GM12864 (cell line): ENCODE measurements around the gene APOL3.
"Not testable (repeated sequence)": the region's sequence is repeated elsewhere in the genome, so short reads cannot be mapped to it uniquely, and the experiment has no call there.

Source experiments
- DNase-seq: peaks from one replicate; pipeline ENCODE4 v3.0.0-alpha.2; 2011; ENCODE audit warnings: low read depth
- H3K4me3 ChIP-seq: 2 replicates; pipeline ENCODE4 v1.5.1; 2011; ENCODE audit warnings: mild to moderate bottlenecking, low read depth, low read length, control low read depth
- TF ChIP-seq, protein P1 (sequence below): IDR thresholded peaks from 2 replicates; pipeline ENCODE4 v1.5.1; 2011; ENCODE audit warnings: low read depth, mild to moderate bottlenecking, moderate library complexity, low read length, control low read depth, inconsistent platforms; ENCODE audit errors: missing control alignments

APOL3 gene

GRCh38 chr22:36107436-36107835, 53.1 kb downstream of the APOL3 start:
- no peak for DNase-seq
- TF ChIP-seq, protein P1, sequence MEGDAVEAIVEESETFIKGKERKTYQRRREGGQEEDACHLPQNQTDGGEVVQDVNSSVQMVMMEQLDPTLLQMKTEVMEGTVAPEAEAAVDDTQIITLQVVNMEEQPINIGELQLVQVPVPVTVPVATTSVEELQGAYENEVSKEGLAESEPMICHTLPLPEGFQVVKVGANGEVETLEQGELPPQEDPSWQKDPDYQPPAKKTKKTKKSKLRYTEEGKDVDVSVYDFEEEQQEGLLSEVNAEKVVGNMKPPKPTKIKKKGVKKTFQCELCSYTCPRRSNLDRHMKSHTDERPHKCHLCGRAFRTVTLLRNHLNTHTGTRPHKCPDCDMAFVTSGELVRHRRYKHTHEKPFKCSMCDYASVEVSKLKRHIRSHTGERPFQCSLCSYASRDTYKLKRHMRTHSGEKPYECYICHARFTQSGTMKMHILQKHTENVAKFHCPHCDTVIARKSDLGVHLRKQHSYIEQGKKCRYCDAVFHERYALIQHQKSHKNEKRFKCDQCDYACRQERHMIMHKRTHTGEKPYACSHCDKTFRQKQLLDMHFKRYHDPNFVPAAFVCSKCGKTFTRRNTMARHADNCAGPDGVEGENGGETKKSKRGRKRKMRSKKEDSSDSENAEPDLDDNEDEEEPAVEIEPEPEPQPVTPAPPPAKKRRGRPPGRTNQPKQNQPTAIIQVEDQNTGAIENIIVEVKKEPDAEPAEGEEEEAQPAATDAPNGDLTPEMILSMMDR: no peak
- H3K4me3 ChIP-seq: no peak overlapping the region

- TF ChIP-seq, protein P1: no peak
- no peak overlapping the region for H3K4me3 ChIP-seq
- no peak for DNase-seq
Measured at GRCh38 chr22:36106910-36107309, 53.6 kb downstream of the APOL3 start.

DNA sequence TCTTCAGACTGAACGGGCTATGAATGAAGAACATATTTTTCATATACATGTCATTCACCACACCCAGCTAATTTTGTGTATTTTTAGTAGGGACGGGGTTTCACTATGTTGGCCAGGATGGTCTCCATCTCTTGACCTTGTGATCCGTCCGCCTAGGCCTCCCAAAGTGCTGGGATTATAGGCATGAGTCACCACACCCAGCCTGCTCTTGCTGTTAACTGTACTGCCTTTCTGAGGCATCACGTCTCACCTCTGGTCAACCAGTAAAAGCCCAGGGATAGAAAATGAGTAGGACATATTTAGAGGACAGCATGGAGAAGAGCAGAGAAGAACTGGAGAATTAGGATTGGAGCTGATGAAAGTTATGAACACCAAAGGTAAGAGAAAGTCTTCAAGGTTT, 55.6 kb downstream of the APOL3 start:
- no peak overlapping the region for H3K4me3 ChIP-seq
- DNase-seq: no peak
- TF ChIP-seq, protein P1: no peak

GRCh38 chr22:36104435-36104834, 56.1 kb downstream of the APOL3 start:
- no peak for DNase-seq
- no peak overlapping the region for H3K4me3 ChIP-seq
- TF ChIP-seq, protein P1: peak; percentile 31

DNA sequence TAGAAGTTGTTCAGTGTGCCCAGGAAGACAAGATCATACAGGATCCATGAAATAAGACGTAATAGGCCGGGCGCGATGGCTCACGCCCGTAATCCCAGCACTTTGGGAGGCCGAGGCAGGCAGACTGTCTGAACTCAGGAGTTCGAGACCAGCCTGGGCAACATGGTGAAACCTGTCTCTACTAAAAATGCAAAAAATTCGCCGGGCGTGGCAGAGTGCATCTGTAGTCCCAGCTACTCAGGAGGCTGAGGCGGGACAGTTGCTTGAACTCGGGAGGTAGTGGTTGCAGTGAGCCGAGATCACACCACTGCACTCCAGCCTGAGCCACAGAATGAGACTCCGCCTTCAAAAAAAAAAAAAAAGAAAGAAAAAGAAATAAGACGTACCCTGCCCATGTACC, 56.7 kb downstream of the APOL3 start:
- TF ChIP-seq, protein P1: no peak
- DNase-seq: no peak
- no peak overlapping the region for H3K4me3 ChIP-seq

GRCh38 chr22:36102995-36103394, 57.6 kb downstream of the APOL3 start:
- peak; percentile 13 for DNase-seq
- TF ChIP-seq, protein P1: no peak
- no peak overlapping the region for H3K4me3 ChIP-seq

- H3K4me3 ChIP-seq: no peak overlapping the region
- TF ChIP-seq, protein P1: no peak
- DNase-seq: no peak
Measured at GRCh38 chr22:36101756-36102155, 58.8 kb downstream of the APOL3 start.

DNA sequence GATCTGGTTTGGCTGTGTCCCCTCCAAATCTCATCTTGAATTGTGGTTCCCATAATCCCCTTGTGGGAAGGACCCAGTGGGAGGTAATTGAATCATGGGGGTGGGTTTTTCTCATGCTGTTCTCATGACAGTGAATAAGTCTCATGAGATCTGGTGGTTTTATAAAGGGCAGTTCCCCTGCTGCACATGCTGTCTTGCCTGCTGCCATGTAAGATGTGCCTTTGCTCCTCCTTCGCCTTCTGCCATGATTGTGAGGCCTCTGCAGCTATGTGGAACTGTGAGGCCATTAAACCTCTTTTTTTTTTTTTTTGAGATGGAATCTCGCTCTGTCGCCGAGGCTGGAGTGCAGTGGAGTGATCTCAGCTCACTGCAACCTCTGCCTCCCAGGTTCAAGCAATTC, 59.6 kb downstream of the APOL3 start:
- H3K4me3 ChIP-seq, DNase-seq: not testable (repeated sequence)
